EH (cell line): ENCODE data around the gene PGLYRP3.
"Not testable (repeated sequence)": the region's sequence is repeated elsewhere in the genome, so short reads cannot be mapped to it uniquely, and the experiment has no call there.

Source experiments
- DNase-seq: peaks from one replicate; pipeline ENCODE4 v3.0.0-alpha.2; 2015; ENCODE audit warnings: low read depth

The PGLYRP3 gene

DNA sequence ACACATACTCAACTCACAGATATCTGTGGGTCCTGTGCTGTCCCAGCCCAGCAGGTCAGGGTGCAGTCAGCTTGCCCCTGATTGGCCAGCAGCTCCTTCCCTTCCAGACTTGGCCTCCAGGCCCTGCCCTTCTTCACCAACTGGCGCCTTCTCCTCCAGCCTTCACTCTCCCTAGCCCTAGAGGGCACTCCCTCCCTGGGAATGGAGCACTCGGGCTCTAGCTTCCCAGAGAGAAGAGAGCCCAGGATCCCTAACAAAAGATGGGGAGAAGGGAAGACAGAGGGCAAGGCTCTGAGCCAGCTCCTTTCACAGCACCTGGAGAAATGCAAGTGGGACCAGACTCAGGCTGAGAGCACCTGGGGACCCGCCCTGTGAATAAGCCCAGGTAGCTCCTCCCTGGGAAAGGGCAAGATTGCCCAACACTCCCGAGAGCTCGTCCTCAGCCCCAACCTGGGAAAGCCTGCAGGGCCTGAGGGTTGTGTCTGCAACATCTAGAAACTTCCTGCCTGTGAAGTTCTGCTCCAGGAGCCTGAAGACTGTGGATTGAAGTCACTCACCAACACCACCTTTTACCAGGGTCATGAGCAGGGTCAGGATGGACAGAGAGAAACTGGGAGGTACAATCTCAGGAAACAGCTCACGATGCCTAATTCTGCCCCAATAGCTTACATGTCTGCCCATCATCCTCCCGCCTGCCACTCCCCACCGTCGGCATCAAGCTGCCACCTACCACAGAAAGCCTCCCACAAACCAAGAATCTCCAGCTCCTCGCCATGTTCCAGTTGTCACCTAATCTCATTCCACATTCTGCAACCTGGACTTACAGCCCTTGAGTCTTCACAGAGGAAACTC lies 36.0 kb upstream of the PGLYRP3 start, which contains the start of gene PGLYRP4:
Gene PGLYRP4, minus strand, starts transcription at position 331 of the 852 bp plus-strand sequence. CDS start 909 bp downstream, outside the sequence.
- no peak for DNase-seq

DNA sequence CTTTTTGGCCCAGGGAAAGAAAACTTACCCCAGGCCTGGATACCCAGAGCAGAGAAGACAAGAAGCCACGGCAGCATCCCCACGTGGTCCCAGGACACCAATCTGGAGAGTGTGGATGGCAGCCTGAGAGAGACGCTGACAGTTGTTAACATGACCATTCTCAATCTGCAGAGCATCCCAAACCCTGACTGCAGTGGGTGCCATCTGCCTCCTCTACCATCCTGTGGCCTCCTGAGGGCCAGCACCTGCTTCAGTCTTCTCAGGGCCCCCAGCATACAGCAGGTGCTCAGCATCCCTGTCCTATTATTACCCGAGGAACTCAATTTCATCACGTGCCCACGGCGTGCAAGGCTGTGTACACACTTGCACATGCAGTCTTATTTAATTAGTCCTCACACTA lies 35.1 kb upstream of the PGLYRP3 start:
- DNase-seq, result no peak

DNA sequence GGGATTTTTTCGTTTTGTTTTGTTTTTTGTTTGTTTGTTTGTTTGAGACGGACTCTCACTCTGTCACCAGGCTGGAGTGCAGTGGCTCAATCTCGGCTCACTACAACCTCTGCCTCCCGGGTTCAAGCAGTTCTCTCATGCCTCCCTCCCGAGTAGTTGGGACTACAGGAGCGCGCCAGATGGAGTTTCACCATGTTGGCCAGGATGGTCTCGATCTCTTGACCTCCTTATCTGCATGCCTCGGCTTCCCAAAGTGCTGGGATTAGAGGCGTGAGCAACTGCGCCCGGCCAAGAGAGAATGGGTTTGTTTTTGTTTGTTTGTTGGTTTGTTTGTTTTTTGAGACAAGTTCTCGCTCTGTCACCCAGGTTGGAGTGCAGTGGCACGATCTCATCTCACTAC lies 34.3 kb upstream of the PGLYRP3 start:
- DNase-seq, result not testable (repeated sequence)

DNA sequence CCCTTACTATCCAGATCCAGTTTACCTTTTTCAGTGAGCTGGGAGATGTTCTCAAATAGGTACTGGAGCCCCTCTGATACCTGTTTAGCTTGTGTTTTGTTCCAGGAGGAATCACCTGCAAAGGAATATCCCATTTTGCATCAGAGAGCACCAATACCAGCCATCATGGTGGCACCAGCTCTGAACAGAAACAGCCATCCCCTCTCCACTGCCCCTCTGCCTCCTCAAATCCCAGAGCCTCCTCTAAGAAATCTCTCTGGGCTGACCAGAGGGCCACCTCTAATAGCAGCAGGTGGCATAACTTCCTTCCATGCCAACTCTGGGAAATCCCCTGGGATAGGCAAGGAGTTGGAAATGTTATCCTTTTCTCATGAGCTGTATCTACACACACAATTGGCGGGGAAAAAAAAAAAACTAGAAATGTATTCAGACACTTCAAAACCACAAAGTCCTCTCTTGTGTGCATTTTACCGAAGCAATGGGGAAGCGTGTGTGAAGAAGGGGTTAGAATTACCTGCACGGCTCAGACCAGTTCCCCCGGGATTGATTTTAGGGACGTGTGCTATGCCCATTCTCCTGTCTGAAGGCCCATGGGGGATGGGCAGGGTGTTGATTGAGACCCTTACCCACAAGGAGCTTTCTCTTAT lies 33.4 kb upstream of the PGLYRP3 start:
- no peak for DNase-seq

DNA sequence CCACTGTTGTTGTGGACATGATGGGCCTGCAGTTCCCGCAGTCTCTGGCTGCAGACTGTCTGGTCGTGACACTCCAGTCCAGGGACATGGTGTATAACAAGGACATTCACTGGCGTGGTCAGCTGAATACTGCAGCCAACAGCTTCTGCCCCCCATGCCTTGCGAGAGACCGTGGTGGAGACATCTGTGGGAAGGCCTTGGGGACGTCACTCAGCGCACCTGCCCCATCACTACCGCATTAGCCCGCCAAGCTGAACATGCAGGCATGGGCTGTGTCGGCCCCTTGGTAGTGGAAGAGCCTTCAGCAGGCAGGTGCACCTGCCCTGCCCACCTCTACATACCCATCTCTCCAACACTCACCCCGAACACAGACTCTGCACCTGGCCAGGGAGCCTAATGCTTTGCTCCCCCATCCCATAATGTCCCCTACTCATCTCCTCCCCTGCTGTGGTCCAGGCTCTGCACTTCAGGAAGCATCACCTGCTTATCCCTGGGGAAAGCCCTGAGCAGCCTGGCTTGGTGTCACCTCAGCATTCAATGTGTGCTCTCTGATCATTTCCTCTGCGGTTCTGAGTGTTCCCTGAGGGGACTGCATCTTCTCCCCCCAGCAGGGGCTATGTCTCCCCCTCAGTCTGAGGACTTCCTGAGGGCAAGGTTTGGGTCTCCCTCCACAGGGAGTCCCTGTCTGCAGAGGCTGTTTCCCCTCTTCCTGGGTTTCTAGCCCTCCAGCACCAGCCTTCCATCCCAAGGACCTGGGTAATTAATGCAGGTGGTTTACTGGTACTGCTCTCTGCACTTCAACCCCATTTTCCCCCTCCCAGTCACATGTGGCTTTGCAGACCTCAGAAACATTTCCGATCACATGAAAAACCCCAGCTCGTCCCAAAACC lies 32.7 kb upstream of the PGLYRP3 start:
- no peak for DNase-seq

DNA sequence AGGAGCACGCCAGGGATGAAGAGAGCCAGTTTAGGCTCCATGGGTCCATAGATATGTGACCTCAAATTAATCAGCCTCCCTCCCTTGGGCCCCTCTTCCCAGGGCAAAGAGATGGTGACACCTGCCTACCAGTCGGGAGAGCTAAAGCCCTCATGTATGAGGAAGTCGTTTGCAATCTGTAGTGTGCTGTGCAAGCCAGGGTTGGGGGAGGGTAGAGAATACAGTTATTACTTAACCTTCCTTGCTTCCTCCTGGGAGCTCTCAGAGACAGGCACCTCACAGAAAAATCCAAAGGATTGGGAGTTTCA lies 31.9 kb upstream of the PGLYRP3 start:
- DNase-seq, result no peak

DNA sequence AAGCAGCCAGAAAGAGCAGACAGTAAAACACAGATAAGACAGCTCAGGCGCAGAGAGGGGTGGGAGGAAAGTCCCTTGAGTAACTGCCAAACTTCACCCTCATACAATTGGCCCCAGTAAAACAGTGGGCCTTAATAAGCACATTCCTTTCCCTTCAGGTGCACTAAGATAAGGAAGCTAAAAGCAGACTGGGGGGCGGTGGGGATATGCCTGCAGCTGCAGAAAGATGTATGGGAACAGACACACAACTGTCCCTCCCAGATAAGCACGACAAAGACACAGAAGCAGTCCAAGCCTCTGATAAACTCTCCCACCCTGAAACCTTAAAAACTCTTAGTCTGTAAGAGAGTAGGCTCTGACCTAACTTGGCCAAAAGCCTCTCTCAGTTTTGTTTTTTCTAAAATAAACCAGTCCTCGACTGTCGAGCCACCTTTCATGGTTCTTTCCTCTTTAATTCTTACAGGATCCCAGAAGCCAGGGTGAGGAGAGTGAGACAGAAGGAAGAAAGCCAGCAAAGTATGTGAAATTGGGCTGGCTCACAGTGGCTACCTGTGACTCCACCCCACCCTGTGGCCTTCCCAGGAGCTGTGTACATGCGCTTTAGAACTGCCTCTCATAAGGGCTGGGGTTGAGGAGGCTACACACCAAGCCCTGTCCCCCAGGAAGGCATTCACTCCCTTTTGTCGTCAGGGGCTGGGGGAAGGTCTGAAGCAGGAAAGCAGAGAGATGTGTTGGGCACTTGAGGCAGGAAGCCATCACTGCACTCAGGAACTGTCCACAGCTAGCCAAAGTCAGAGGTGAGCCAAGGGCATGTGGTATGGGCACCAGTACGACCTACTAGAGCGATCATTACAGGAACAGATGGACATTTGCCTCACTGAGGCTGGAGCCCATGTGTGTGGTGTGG lies 31.3 kb upstream of the PGLYRP3 start:
- DNase-seq, result no peak

DNA sequence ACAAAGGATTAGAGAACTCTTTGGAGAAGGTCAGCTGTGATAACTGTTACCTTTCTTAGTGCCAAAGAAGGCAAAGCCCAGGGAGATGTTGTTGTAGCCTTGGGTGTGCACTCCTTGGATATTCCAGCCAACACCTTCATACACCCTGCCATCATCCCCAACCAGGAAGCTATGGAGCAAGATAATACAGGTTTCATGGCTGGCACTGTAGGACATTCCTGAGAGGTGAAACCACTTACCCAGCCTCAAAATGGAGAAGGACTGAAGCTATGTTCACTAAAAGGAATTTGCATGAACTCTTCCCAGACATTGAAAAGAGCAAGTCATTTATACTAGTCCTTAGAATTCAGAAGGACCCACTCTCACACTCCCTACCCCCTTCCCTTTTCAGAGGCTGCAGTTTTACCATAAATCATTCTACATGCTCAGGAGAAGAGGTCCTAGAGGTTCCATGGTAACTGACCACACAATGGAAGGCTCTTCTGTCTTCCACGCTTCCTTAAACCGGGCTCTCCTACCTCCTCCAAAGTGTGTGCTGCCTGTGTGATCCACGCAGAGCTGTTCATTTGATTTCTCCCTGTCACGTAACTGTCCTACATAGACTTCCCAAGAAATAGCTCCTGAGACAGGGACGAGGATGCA lies 30.4 kb upstream of the PGLYRP3 start:
- no peak for DNase-seq

DNA sequence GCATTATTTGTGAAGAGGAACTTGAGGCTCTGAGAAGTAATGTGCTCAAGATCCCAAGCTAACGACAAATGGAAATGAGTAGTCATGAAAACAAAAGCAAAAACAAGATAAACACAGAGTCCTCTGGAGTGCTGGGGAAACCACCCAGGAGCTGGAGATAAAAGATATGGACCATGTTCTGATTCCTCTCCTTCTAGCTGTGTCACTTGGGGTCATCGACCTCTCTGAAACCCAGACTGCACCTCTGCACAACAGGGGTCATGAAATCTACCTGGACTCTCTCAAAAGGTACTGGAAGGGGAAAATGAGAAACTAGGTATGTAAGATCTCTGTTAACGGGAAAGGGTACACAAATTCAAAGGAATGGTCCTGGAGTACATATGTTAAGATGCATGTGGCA lies 29.4 kb upstream of the PGLYRP3 start:
- DNase-seq, result no peak

DNA sequence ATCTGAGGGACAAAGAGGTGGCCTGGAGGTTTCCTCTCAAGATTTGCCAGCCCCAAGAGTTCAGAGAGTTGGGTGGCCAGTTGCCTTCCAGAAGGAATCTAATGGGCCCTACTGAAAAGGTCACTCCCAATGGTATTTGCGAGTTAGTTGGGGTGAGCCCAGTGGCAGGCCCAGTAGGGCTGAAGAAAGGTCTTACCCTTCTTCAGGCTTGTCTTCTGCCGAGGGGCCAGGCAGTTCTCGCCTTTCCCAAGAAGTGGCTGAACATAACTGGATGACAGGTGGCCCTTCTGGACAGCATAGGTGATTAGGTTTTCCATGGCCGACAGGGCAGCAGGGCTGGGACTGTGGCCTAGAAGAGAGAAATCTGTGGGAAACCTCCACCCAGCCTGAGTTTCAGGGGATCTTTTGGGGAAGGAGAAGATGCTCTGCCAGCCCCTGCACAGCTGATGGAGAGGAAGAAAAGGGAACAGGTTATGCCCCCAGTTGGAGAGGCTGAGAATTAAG lies 28.7 kb upstream of the PGLYRP3 start:
- DNase-seq, result no peak

DNA sequence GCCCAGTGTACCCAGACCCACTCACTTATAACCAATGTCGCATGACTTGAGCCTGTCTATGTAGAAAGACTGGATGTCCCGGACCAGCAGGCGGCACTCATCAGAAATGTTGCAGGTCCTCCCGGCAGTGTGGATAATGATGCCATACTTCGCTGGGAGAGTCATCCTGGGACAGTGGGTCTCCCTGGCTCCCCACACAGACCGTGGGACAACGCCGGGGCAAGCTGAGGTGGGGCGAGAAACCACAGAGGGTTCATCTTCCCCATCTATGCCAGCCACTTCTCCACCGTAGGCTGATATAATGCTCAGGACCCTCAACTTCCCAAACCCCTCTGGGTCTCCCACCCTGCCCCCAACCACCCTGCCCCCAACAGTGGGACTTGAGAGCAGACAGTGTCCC lies 27.6 kb upstream of the PGLYRP3 start:
- DNase-seq, result no peak

DNA sequence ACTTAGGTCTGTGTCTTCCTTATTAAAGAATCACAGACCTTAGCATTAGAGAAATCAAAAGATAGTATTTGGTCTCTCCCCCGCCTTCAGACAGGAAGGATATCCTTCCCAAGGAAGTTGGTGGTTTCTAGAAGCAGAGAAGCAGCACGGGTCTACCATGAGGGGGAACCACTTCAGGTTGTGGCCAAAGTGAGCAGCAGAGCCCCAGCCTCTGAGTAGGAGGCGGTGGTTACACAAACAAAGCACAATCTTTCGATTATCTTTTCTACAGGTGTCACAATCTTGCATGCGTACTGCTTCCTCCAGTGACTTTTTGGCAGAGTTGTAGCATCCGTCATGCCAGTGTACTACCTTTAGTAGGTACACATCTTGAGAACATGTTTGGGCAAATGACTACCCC lies 27.1 kb upstream of the PGLYRP3 start:
- DNase-seq, result no peak

DNA sequence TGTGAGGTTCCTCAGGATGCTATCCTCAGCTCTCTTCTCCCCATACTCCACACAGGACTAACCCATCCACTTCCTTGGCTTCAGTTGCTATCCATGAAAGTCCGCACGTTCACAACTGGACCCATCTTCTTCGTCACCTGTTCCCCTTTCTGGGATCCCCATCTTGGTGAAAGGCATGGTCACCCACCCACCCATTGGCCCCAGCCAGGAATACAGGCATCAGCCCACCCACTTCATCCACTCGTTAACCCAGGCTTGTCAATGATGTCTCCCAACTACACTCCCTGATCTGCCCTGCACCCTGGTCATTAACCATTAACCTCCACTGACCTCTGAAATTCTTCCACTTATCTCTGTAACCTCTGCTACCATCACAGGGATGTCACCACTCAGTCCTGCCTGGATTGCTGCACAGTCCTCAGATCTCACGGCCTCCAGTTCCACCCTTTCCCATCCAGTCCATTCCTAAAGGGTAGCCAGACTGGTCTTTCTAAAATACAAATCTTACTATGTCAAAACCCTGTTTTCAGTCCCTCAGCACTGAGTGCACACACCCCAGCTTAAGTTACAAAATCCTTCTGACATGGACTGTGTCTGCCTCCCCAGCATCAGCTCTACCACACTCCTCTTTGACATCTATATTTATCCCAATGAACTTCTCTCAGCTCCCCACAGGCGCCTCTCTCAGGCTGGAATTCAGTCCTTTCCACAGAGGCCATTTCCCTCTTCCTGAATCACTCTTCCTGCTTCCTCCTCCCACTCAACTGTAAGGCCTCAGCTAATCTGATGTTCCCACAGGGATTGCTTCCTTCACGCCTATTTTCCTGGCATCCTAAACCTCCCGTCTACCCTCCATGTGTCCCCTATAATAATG lies 25.5 kb upstream of the PGLYRP3 start:
- DNase-seq, result no peak

DNA sequence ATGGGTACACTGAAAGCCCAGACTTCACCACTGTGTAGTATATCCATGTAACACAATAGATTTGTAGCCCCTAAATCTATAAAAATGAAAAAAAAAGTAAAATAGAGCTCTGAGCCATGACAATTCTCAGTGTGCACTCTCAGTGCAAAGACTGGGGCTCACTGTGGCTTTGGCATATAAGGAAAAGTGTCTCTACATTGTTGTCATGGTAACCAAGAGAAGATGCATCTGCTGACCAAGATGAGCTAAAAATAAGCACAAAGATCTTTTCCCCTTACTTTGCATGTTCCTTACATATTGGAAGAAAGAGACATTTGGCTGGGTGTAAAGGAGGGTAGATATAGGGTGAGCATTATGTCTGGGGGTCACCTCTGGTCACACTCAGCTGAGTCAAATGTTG lies 23.9 kb upstream of the PGLYRP3 start:
- no peak for DNase-seq

DNA sequence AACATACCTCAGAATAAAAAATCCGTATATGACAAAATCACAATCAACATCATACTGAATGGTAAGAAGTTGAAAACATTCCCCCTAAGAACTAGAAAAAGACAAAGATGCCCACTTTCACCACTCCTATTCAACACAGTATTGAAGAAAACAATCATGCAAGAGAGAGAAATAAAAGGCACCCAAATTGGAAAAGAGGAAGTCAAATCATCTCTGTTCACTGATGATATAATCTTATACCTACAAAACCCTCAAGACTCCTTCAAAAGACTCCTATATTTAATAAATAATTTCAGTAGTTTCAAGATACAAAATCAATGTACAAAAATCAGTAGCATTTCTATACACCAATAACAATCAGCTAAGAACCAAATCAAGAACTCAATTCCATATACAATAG lies 21.1 kb upstream of the PGLYRP3 start:
- no peak for DNase-seq

DNA sequence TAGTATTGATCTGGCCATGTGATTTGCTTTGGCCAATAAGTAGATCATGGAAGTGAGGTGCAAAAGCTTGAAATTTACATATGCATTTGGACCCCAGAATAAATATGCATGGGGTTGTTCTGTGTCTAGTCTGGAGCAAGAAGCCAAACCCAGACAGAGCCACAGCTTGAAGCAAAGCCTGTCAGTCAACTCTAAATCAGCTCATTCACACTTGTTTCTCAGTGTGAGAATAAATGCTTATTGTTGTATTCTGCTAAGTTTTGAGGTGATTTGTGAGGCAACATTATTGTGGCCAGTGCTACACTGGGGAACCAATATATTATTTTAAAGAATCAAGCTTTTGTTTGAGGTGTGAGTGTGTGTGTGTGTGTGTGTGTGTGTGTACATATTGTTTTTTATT lies 12.2 kb upstream of the PGLYRP3 start:
- no peak for DNase-seq

DNA sequence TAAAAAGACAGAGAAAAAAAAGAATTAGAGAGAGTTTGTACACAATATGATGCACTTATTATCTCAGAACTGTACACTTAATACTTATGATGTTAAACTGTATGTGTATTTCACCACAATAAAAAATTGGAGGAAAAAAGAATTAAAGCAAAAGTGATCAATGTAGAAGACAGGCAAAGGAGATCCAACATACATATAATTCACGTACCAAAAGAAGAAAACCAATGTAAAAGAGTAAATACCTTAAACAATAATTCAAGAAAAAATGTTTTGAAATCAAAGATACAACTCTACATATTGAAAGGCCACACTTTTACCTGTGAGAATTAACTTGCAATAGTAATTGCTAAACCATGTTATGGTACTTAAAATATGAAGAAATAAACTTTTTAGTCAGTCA lies 9.8 kb upstream of the PGLYRP3 start:
- DNase-seq, result no peak

DNA sequence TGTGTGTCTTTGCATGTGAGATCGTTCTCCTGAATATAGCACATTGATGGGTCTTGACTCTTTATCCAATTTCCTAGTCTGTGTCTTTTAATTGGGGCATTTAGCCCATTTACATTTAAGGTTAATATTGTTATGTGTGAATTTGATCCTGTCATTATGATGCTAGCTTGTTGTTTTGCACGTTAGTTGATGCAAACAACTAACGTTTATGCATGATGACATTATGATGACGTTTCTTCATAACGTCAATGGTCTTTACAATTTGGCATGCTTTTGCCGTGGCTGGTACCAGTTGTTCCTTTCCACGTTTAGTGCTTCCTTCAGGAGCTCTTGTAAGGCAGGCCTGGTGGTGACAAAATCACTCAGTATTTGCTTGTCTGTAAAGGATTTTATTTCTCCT lies 5.4 kb upstream of the PGLYRP3 start:
- not testable (repeated sequence) for DNase-seq

DNA sequence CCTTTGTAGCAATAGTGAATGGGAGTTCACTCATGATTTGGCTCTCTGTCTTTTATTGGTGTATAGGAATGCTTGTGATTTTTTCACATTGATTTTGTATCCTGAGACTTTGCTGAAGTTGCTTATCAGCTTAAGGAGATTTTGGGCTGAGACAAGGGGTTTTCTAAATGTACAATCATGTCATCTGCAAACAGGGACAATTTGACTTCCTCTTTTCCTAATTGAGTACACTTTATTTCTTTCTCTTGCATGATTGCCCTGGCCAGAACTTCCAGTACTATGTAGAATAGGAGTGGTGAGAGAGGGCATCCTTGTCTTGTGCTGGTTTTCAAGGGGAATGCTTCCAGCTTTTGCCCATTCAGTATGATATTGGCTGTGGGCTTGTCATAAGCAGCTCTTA lies 3.3 kb upstream of the PGLYRP3 start:
- DNase-seq, result not testable (repeated sequence)

DNA sequence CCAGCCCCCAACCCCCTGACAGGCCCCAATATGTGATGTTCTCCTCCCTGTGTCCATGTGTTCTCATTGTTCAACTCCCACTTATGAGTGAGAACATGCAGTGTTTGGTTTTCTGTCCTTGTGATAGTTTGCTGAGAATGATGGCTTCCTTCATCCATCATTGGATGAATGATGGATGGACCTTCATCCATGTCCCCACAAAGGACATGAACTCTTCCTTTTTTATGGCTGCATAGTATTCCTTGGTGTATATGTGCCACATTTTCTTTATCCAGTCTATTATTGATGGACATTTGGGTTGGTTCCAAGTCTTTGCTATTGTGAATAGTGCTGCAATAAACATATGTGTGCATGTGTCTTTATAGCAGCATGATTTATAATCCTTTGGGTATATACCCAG lies 1.6 kb upstream of the PGLYRP3 start:
- not testable (repeated sequence) for DNase-seq
